HepG2 (cell line): ENCODE measurements around the gene CCDC157. TPM values are rescaled to one million over a fixed set of nuclear protein-coding genes. Genes with fewer than 3 reads are reported as not detected.

Experiments used
- ATAC-seq: fragments of 200-7000 bp; cut with Tn5 transposase; 3 replicates; pipeline ENCODE4 v1.9.1; 2020; ENCODE audit warnings: mild to moderate bottlenecking, moderate library complexity
- Bru-seq: library from RNA; stranded (reverse); fragments of 400-500 nt; gene quantifications from one replicate; lab custom pipeline; 2021; lab: Mats Ljungman, UMichigan
- BruChase-seq, 2 experiments: library from RNA; stranded (reverse); fragments of 400-500 nt; gene quantifications; one replicate each; lab custom pipeline; 2021; lab: Mats Ljungman, UMichigan
- BruUV-seq: library from RNA; stranded (reverse); fragments of 400-500 nt; replicated peaks from 2 replicates; lab custom pipeline; 2021; lab: Mats Ljungman, UMichigan
- CTCF ChIA-PET: fragments of 300-600 bp; formaldehyde crosslinking; extraction: SDS; loops from one replicate; lab custom pipeline; 2021; ENCODE audit warnings: low total read pairs, inconsistent platforms, low intra/inter-chr PET ratio; lab: Yijun Ruan, JAX
- POLR2A ChIA-PET: fragments of 350-600 bp; sonication (Branson Sonifier 250); formaldehyde crosslinking; loops from one replicate; lab custom pipeline; 2020; ENCODE audit warnings: antibody characterized with exemption, inconsistent platforms; lab: Yijun Ruan, JAX
- DNase-seq: peaks from one replicate; pipeline ENCODE4 v3.0.0-alpha.2; 2015; ENCODE audit warnings: low spot score
- FAIRE-seq: peaks from 3 replicates; lab custom pipeline; 2011; peaks lifted over from hg19 to GRCh38; lab: Jason Lieb, UNC
- H2AFZ ChIP-seq: one replicate; pipeline ENCODE4 v1.6.1; 2011; ENCODE audit warnings: low read length, inconsistent platforms
- H3K27ac ChIP-seq: fragments of 300-600 bp; 3 replicates; pipeline ENCODE4 v1.8.0; 2011; ENCODE audit warnings: mixed run types, mild to moderate bottlenecking, mixed read lengths, low read length, inconsistent platforms; ENCODE audit not compliant: insufficient read depth; ENCODE audit errors: extremely low read length
- H3K27me3 ChIP-seq, 2 experiments: fragments of 200-600 bp in 1 of 2; 2 replicates in 1 of 2; 3 replicates in 1 of 2; pipeline versions ENCODE4 v1.6.0 to v1.8.0; 2011; ENCODE audit warnings: low read length in 2 of 2, mild to moderate bottlenecking in 2 of 2, moderate library complexity in 2 of 2, inconsistent platforms in 1 of 2; ENCODE audit not compliant: insufficient read depth in 2 of 2, control insufficient read depth in 1 of 2
- H3K36me3 ChIP-seq, 2 experiments: fragments of 200-600 bp in 1 of 2; replicated peaks in 1 of 2; 2 replicates in 1 of 2; 3 replicates in 1 of 2; pipeline versions ENCODE4 v1.5.1 to v1.8.0; 2011; ENCODE audit warnings: low read length in 2 of 2, inconsistent platforms in 1 of 2; ENCODE audit not compliant: insufficient read depth in 2 of 2, control insufficient read depth in 1 of 2
- H3K4me1 ChIP-seq: 2 replicates; pipeline ENCODE4 v1.5.1; 2012; ENCODE audit warnings: low read length, inconsistent platforms; ENCODE audit not compliant: insufficient read depth
- H3K4me2 ChIP-seq: 2 replicates; pipeline ENCODE4 v1.6.0; 2011; ENCODE audit warnings: low read depth, low read length, inconsistent platforms
- H3K4me3 ChIP-seq, 3 experiments: fragments of 200-600 bp in 1 of 3; sonication (generic), shearing (Covaris generic) in 1 of 3; replicated peaks in 1 of 3; 2 replicates each; pipeline ENCODE4 v1.5.1; 2011 to 2016; ENCODE audit warnings: low read length in 3 of 3, inconsistent platforms in 2 of 3, low read depth in 2 of 3, mild to moderate bottlenecking in 2 of 3, control low read depth in 1 of 3, mixed read lengths in 1 of 3; ENCODE audit not compliant: insufficient read depth in 1 of 3
- H3K79me2 ChIP-seq: one replicate; pipeline ENCODE4 v1.6.1; 2011; ENCODE audit warnings: low read length, inconsistent platforms; ENCODE audit not compliant: insufficient read depth
- H3K9ac ChIP-seq: 2 replicates; pipeline ENCODE4 v1.6.0; 2011; ENCODE audit warnings: mild to moderate bottlenecking, low read depth, low read length, inconsistent platforms; ENCODE audit not compliant: insufficient read depth
- H3K9me3 ChIP-seq: 2 replicates; pipeline ENCODE4 v1.5.1; 2012; ENCODE audit warnings: mild to moderate bottlenecking, low read length
- H4K20me1 ChIP-seq: 2 replicates; pipeline ENCODE4 v1.6.0; 2011; ENCODE audit warnings: inconsistent platforms, mild to moderate bottlenecking, low read length, moderate library complexity; ENCODE audit not compliant: insufficient read depth
- ARNT ChIP-seq: fragments of 450-650 bp; IDR thresholded peaks from 2 replicates; pipeline ENCODE4 v1.6.1; 2017
- CBX5 ChIP-seq: sonication (generic); formaldehyde crosslinking; IDR thresholded peaks from 2 replicates; pipeline ENCODE4 v1.4.0; 2020; ENCODE audit warnings: missing genetic modification reagents, borderline replicate concordance
- EED ChIP-seq: sonication (generic); formaldehyde crosslinking; IDR thresholded peaks from 2 replicates; pipeline ENCODE4 v1.5.0; 2020; ENCODE audit warnings: mild to moderate bottlenecking, missing genetic modification reagents
- ELF1 ChIP-seq: sonication (generic); formaldehyde crosslinking; IDR thresholded peaks from 2 replicates; pipeline ENCODE4 v1.4.0; 2020; ENCODE audit warnings: missing genetic modification reagents
- FOXJ3 ChIP-seq: sonication (generic); formaldehyde crosslinking; IDR thresholded peaks from 2 replicates; pipeline ENCODE4 v1.4.0; 2020; ENCODE audit warnings: missing genetic modification reagents, mild to moderate bottlenecking, borderline replicate concordance
- GABPA ChIP-seq, 2 experiments: IDR thresholded peaks; 2 replicates each; pipeline ENCODE4 v1.6.1; 2011 to 2016; ENCODE audit warnings: low read depth in 2 of 2, low read length in 1 of 2, missing biosample characterization in 1 of 2, missing genetic modification characterization in 1 of 2
- MYNN ChIP-seq: sonication (generic); formaldehyde crosslinking; IDR thresholded peaks from 2 replicates; pipeline ENCODE4 v1.4.0; 2020; ENCODE audit warnings: mild to moderate bottlenecking, low read depth, missing genetic modification reagents
- SAFB2 ChIP-seq: sonication (generic); formaldehyde crosslinking; IDR thresholded peaks from 2 replicates; pipeline ENCODE4 v1.5.1; 2020; ENCODE audit warnings: missing genetic modification reagents, low read depth, mild to moderate bottlenecking, borderline replicate concordance
- SMAD3 ChIP-seq: sonication (generic); formaldehyde crosslinking; IDR thresholded peaks from 2 replicates; pipeline ENCODE4 v1.4.0; 2020; ENCODE audit warnings: missing genetic modification reagents
- SRSF4 ChIP-seq: fragments of 200-400 bp; formaldehyde crosslinking; IDR thresholded peaks from one replicate; pipeline ENCODE4 v1.6.1; 2018; ENCODE audit warnings: mild to moderate bottlenecking, low read depth, low read length, moderate library complexity; ENCODE audit not compliant: poor library complexity, severe bottlenecking
- ZNF260 ChIP-seq: sonication (generic); formaldehyde crosslinking; IDR thresholded peaks from 2 replicates; pipeline ENCODE4 v1.4.0; 2020; ENCODE audit warnings: missing genetic modification reagents, low read depth, mild to moderate bottlenecking, borderline replicate concordance
- ZNF335 ChIP-seq: sonication (generic); formaldehyde crosslinking; IDR thresholded peaks from 2 replicates; pipeline ENCODE4 v1.4.0; 2020; ENCODE audit warnings: missing genetic modification reagents
- ZNF567 ChIP-seq: sonication (generic); formaldehyde crosslinking; IDR thresholded peaks from 2 replicates; pipeline ENCODE4 v1.8.1; 2023; ENCODE audit warnings: mild to moderate bottlenecking, missing genetic modification reagents, borderline replicate concordance
- ZNF572 ChIP-seq: sonication (generic); formaldehyde crosslinking; IDR thresholded peaks from 2 replicates; pipeline ENCODE4 v1.5.1; 2020; ENCODE audit warnings: mild to moderate bottlenecking, missing genetic modification reagents
- ZNF75D ChIP-seq: sonication (generic); formaldehyde crosslinking; IDR thresholded peaks from 2 replicates; pipeline ENCODE4 v1.8.1; 2023; ENCODE audit warnings: missing genetic modification reagents, mild to moderate bottlenecking, borderline replicate concordance
- ZNF841 ChIP-seq: sonication (generic); formaldehyde crosslinking; IDR thresholded peaks from 2 replicates; pipeline ENCODE4 v1.8.1; 2023; ENCODE audit warnings: missing genetic modification reagents, borderline replicate concordance
- WGBS: methylation state at CpG from one replicate; pipeline ENCODE4 v1.1.6; 2017; ENCODE audit warnings: low lambda C conversion rate; 5-methylcytosine and 5-hydroxymethylcytosine counted together
- in situ Hi-C: cut with HindIII; loops from 2 replicates; pipeline ENCODE4 v1.10.0; 2017; ENCODE audit warnings: low pct_unique_long_range_greater_than_20kb; ENCODE audit not compliant: extremely low pct_ligation_motif_present
- intact Hi-C: fragments of 100-400 bp; cut with micrococcal nuclease; formaldehyde crosslinking; loops from one replicate; pipeline ENCODE4 v1.10.0; 2022; ENCODE audit not compliant: unreplicated experiment
- long read RNA-seq, 2 experiments: library from RNA in 1 of 2; library from polyadenylated mRNA in 1 of 2; stranded (forward) in 1 of 2; unstranded in 1 of 2; transcript quantifications; one replicate each; pipeline ENCODE4 v2.0.0, GENCODE V29; 2019 to 2022
- polyA minus RNA-seq, 3 experiments: library from RNA; depleted of rRNA, polyadenylated mRNA; stranded (reverse); fragments of >200 nt; gene quantifications; 2 replicates each; pipeline ENCODE4 v1.2.3, GENCODE V29; 2011; ENCODE audit warnings: low replicate concordance in 1 of 3
- polyA plus RNA-seq, 8 experiments: library from polyadenylated mRNA; depleted of rRNA in 3 of 8; stranded (reverse) in 7 of 8; unstranded in 1 of 8; fragments of >200 nt; fragmentation: Illumina TruSeq in 4 of 8; extraction: Trizol in 4 of 8; gene quantifications; 2 replicates each; pipeline versions ENCODE4 v1.2.1 to v1.2.3, GENCODE V29; 2011 to 2016; ENCODE audit warnings: low read depth in 4 of 8, missing spikeins in 1 of 8, mixed read lengths in 1 of 8; ENCODE audit not compliant: insufficient read depth in 1 of 8
- total RNA-seq, 5 experiments: library from RNA; depleted of rRNA; stranded (reverse); fragments of >200 nt; fragmentation: Illumina TruSeq; extraction: Trizol; gene quantifications; 2 replicates each; pipeline ENCODE4 v1.2.3, GENCODE V29; 2016; ENCODE audit warnings: low read depth in 1 of 5
- TF ChIP-seq, protein P1 (sequence below): sonication (generic); formaldehyde crosslinking; IDR thresholded peaks from 2 replicates; pipeline ENCODE4 v1.8.1; 2023; ENCODE audit warnings: missing genetic modification reagents, inconsistent platforms, borderline replicate concordance

The CCDC157 gene
- total RNA-seq (2016; rRNA removed; fragmentation: Illumina TruSeq; extraction: Trizol) (0.98 and 1.6 TPM in 2 replicates), polyA plus RNA-seq (2011; rRNA removed) (1.4 and 2.3 TPM in 2 replicates), polyA minus RNA-seq (2011; rRNA and poly(A)+ RNA removed; ENCODE audit: low replicate concordance) (2.6 and 4.7 TPM in 2 replicates), Bru-seq, nascent RNA (percentile 44 among the genes with signal in this experiment), BruChase-seq, experiment 1, labeled RNA remaining after a 6-hour chase (percentile 42 among the genes with signal in this experiment), BruChase-seq, experiment 2, labeled RNA remaining after a 2-hour chase (percentile 47 among the genes with signal in this experiment)
- 2.1 and 2.2 TPM in 2 replicates for total RNA-seq (2016; cell fraction: cytosol; rRNA removed; fragmentation: Illumina TruSeq; extraction: Trizol; ENCODE audit: low read depth)
- total RNA-seq (2016; cell fraction: insoluble cytoplasmic fraction; rRNA removed; fragmentation: Illumina TruSeq; extraction: Trizol), result 0.79 and 1.9 TPM in 2 replicates
- 1.9 and 3.1 TPM in 2 replicates for total RNA-seq (2016; cell fraction: membrane; rRNA removed; fragmentation: Illumina TruSeq; extraction: Trizol)
- 1.4 and 1.6 TPM in 2 replicates for total RNA-seq (2016; cell fraction: nucleus; rRNA removed; fragmentation: Illumina TruSeq; extraction: Trizol)
- 1.1 and 1.8 TPM in 2 replicates for polyA plus RNA-seq (2011; cell fraction: cytosol; rRNA removed)
- 5.8 and 7.1 TPM in 2 replicates for polyA plus RNA-seq (2011; cell fraction: nucleus; rRNA removed)
- 0.64 and 1.3 TPM in 2 replicates for polyA plus RNA-seq (2012)
- polyA plus RNA-seq (2016; cell fraction: cytosol; fragmentation: Illumina TruSeq; extraction: Trizol; ENCODE audit: low read depth), result 3.4 and 4.1 TPM in 2 replicates
- 1.2 and 1.5 TPM in 2 replicates for polyA plus RNA-seq (2016; cell fraction: insoluble cytoplasmic fraction; fragmentation: Illumina TruSeq; extraction: Trizol; ENCODE audit: low read depth)
- 2.2 and 3.2 TPM in 2 replicates for polyA plus RNA-seq (2016; cell fraction: membrane; fragmentation: Illumina TruSeq; extraction: Trizol; ENCODE audit: low read depth)
- 3.1 and 3.2 TPM in 2 replicates for polyA plus RNA-seq (2016; cell fraction: nucleus; fragmentation: Illumina TruSeq; extraction: Trizol; ENCODE audit: insufficient read depth, low read depth)
- polyA minus RNA-seq (2011; cell fraction: cytosol; rRNA and poly(A)+ RNA removed), result 0.79 and 1.4 TPM in 2 replicates
- polyA minus RNA-seq (2011; cell fraction: nucleus; rRNA and poly(A)+ RNA removed), result 1.9 and 3.0 TPM in 2 replicates
- long read RNA-seq, experiment 1, partial matches to known transcripts, result 0 of 3 reads
- long read RNA-seq, experiment 1, other reads (novel, unspliced or antisense), result 0 of 3 reads
- long read RNA-seq, experiment 2, transcript CCDC157-202 (3 exons, 1,759 nt), result major isoform, 5 of 9 reads
- long read RNA-seq, experiment 2, partial matches to known transcripts, result 0 of 9 reads
- long read RNA-seq, experiment 2, other reads (novel, unspliced or antisense), result 4 of 9 reads

DNA sequence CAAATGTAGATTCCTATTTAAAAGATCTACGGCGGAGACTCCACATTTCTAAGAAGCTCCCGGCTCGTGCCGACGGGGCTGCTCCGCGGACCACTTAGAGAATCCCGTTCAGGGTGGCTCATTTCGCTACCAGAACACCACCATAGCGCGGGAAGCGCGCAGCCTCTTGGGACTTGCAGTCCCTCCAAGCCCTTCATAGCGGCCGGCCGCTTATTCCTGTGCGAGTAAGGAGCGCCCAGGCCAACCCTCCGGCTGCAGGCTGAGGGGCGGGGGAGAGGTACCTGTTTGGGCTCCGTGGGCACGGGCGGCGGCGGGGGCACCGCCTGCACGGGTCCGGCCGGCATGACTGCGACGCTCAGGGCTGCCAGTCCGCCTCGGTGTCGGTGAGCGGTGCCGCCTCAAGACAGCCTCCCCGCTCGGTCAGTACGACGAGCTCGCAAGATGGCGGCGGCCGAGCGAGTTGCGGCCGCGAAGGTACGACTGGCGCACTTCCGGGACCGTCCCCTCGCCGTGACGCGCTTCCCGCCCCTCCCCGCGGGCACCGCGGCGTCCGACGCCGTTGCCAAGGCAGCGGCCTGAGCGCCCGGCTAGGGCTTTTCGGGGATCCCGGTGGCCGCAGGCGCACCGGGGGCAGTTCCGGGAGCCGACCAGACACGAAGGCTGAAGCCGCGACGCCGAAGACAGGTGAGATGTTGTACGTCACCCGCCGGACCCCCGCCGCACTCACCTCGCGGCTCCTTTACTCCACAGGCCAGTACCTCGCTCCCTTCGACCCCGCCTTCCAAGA is at the start of gene CCDC157, which contains the start of gene SF3A1:
Gene CCDC157, plus strand, starts transcription at position 559 of the 787 bp plus-strand sequence. CDS start 8,994 bp downstream, outside the sequence.
Gene SF3A1, minus strand, starts transcription at position 446 of the 787 bp plus-strand sequence. Its CDS starts 102 bp downstream, at position 344.
- Histone ChIP-seq H3K4me2 (peak within 1 kb of the TSS; percentile 83), H3K27me3 (no peaks in the 10 kb centered on the region; a peak in 2 of 5 replicates), H4K20me1 (peaks cover 19% of the 10 kb centered on the region), H3K79me2 (peaks cover 27% of the 10 kb centered on the region), H3K9me3 (no peaks in the 10 kb centered on the region), H3K36me3 (peaks cover 9 to 27% of the 10 kb centered on the region in 2 experiments; a peak in 4 of 5 replicates), H2AFZ (no peak within 1 kb of the TSS), H3K9ac (peak within 1 kb of the TSS; percentile 99), H3K27ac (peak within 1 kb of the TSS; percentile 93), H3K4me3 (peak within 1 kb of the TSS; percentile 89 to 99 (median 96)), H3K4me1 (peaks cover 50% of the 10 kb centered on the region)
- peak; percentile 40 for FAIRE-seq
- ATAC-seq, result peak; percentile 97
- intact Hi-C loops (no loop called here), in situ Hi-C loops (no loop called here)
- POLR2A ChIA-PET, result interaction anchor here (0.7 to 2.0 kb wide), 16 partner anchors 10 to 93 kb away, joined by 3 to 39 read pairs (median 4); partner anchors contain the start of genes CASTOR1, RNF215 and TBC1D10A
- CTCF ChIA-PET, result no interaction called here
- BruUV-seq, result no TSS peak
- peak; percentile 88 for DNase-seq
- WGBS, result 4% methylated on average over 12 of the region's 91 CpGs
- no peak for TF ChIP-seq ZNF75D
- peak; percentile 92; the same call in 1 of the 2 replicates for TF ChIP-seq SAFB2 (CRISPR knock-in tag)
- TF ChIP-seq GABPA (IDR thresholded peaks at IDR 0.05; ENCODE audit: low read depth, low read length), result peak; percentile 95
- TF ChIP-seq GABPA (CRISPR knock-in tag; IDR thresholded peaks at IDR 0.05; ENCODE audit: low read depth), result peak; percentile 88
- TF ChIP-seq ZNF335 (CRISPR knock-in tag), result no peak
- TF ChIP-seq ZNF841 (CRISPR knock-in tag), result no peak
- no peak for TF ChIP-seq CBX5 (CRISPR knock-in tag)
- TF ChIP-seq MYNN (CRISPR knock-in tag), result no peak; the same call in 1 of the 2 replicates
- peak; percentile 77; the same call in 1 of the 2 replicates for TF ChIP-seq SMAD3
- TF ChIP-seq, protein P1, sequence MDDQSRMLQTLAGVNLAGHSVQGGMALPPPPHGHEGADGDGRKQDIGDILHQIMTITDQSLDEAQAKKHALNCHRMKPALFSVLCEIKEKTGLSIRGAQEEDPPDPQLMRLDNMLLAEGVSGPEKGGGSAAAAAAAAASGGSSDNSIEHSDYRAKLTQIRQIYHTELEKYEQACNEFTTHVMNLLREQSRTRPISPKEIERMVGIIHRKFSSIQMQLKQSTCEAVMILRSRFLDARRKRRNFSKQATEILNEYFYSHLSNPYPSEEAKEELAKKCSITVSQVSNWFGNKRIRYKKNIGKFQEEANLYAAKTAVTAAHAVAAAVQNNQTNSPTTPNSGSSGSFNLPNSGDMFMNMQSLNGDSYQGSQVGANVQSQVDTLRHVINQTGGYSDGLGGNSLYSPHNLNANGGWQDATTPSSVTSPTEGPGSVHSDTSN (CRISPR knock-in tag), result 0 out of 2 replicates have a peak, but pooled peaks have one; percentile 12
- TF ChIP-seq ZNF572 (CRISPR knock-in tag), result no peak
- TF ChIP-seq ARNT, result no peak
- TF ChIP-seq ZNF260 (CRISPR knock-in tag), result no peak
- peak; percentile 79 for TF ChIP-seq ELF1 (CRISPR knock-in tag)
- no peak for TF ChIP-seq SRSF4
- TF ChIP-seq FOXJ3, result no peak
- 0 out of 2 replicates have a peak, but pooled peaks have one; percentile 56 for TF ChIP-seq EED
- 0 out of 2 replicates have a peak, but pooled peaks have one; percentile 29 for TF ChIP-seq ZNF567 (CRISPR knock-in tag)
